Measurements from ENCODE around the gene F13A1. TPM values are rescaled to one million over a fixed set of nuclear protein-coding genes. Genes with fewer than 3 reads are reported as not detected.

The F13A1 gene
- total RNA-seq, result not detected in 2 replicates

GRCh38 chr6:6319952-6320811 is at the start of gene F13A1:
TSS of gene F13A1 (minus strand) at chr6:6320662. CDS start at chr6:6318664, 1,998 bp downstream.

